Central memory CD8-positive, alpha-beta T cell (primary cell): ENCODE data around the gene CLDN20.
"Not testable (repeated sequence)": the region's sequence is repeated elsewhere in the genome, so short reads cannot be mapped to it uniquely, and the experiment has no call there.

Source experiments
- ATAC-seq: fragments of 150-1000 bp; cut with Tn5 transposase; replicated peaks from 2 replicates; pipeline ENCODE4 v1.10.0; 2022; ENCODE audit warnings: mild to moderate bottlenecking, moderate FRiP score, moderate number of reproducible peaks; ENCODE audit not compliant: poor library complexity, severe bottlenecking; ENCODE audit errors: extremely low read depth
- DNase-seq, 2 donors: peaks; one replicate each; pipeline ENCODE4 v3.0.0; 2021; ENCODE audit warnings: low spot score in 2 of 2
- H3K27ac Mint-ChIP-seq: one replicate; pipeline ENCODE4 v1.8.0; 2022; ENCODE audit warnings: low read depth, mild to moderate bottlenecking, moderate library complexity, mixed read lengths
- H3K27me3 Mint-ChIP-seq: one replicate; pipeline ENCODE4 v1.8.0; 2022; ENCODE audit warnings: mixed read lengths
- H3K36me3 Mint-ChIP-seq: one replicate; pipeline ENCODE4 v1.8.0; 2022; ENCODE audit warnings: mild to moderate bottlenecking, moderate library complexity, mixed read lengths; ENCODE audit not compliant: insufficient read depth
- H3K4me1 Mint-ChIP-seq: one replicate; pipeline ENCODE4 v1.8.0; 2022; ENCODE audit warnings: mixed read lengths
- H3K4me3 Mint-ChIP-seq: one replicate; pipeline ENCODE4 v1.8.0; 2022; ENCODE audit warnings: mild to moderate bottlenecking, moderate library complexity, mixed read lengths
- H3K9me3 Mint-ChIP-seq: one replicate; pipeline ENCODE4 v1.8.0; 2022; ENCODE audit warnings: mixed read lengths

The CLDN20 gene

GRCh38 chr6:155263373-155264063 lies at the start of gene CLDN20:
CLDN20 (plus strand) TSS chr6:155264013; CDS start chr6:155275720, 11,707 bp downstream.
- DNase-seq: no peak
- no peak within 1 kb of the TSS for H3K27ac Mint-ChIP-seq
- no peaks in the 10 kb centered on the region for H3K27me3 Mint-ChIP-seq
- peaks cover 15% of the 10 kb centered on the region for H3K36me3 Mint-ChIP-seq
- H3K4me3 Mint-ChIP-seq: no peak within 1 kb of the TSS
- H3K9me3 Mint-ChIP-seq: no peaks in the 10 kb centered on the region
- H3K4me1 Mint-ChIP-seq: peaks cover 17% of the 10 kb centered on the region
- no peak for ATAC-seq

GRCh38 chr6:155215906-155216305 lies 47.9 kb upstream of the CLDN20 start:
- Mint-ChIP-seq H3K4me3 (no peak overlapping the region), H3K27me3 (no peaks in the 10 kb centered on the region), H3K27ac (no peak overlapping the region), H3K36me3 (no peaks in the 10 kb centered on the region), H3K4me1 (peaks cover 5% of the 10 kb centered on the region), H3K9me3 (no peaks in the 10 kb centered on the region)
- DNase-seq: no peak
- ATAC-seq: no peak

GRCh38 chr6:155216312-155217046 lies 47.3 kb upstream of the CLDN20 start:
- H3K27ac Mint-ChIP-seq: no peak overlapping the region
- no peaks in the 10 kb centered on the region for H3K27me3 Mint-ChIP-seq
- no peaks in the 10 kb centered on the region for H3K9me3 Mint-ChIP-seq
- H3K36me3 Mint-ChIP-seq: no peaks in the 10 kb centered on the region
- H3K4me3 Mint-ChIP-seq: no peak overlapping the region
- peaks cover 5% of the 10 kb centered on the region for H3K4me1 Mint-ChIP-seq
- DNase-seq: no peak
- no peak for ATAC-seq

- H3K27ac Mint-ChIP-seq, H3K27me3 Mint-ChIP-seq, H3K4me1 Mint-ChIP-seq, ATAC-seq, H3K9me3 Mint-ChIP-seq, H3K4me3 Mint-ChIP-seq, DNase-seq, H3K36me3 Mint-ChIP-seq: not testable (repeated sequence)
These were observed 45.1 kb upstream of the CLDN20 start for GRCh38 chr6:155218711-155219110.

- DNase-seq: no peak
- Mint-ChIP-seq H3K4me1 (peaks cover 11% of the 10 kb centered on the region), H3K9me3 (no peaks in the 10 kb centered on the region), H3K27ac (no peak overlapping the region), H3K4me3 (no peak overlapping the region), H3K27me3 (no peaks in the 10 kb centered on the region), H3K36me3 (peaks cover 2% of the 10 kb centered on the region)
- ATAC-seq: no peak
These were observed 44.5 kb upstream of the CLDN20 start for GRCh38 chr6:155219299-155219698.

GRCh38 chr6:155219858-155220301 lies 43.9 kb upstream of the CLDN20 start:
- no peak for DNase-seq
- Mint-ChIP-seq H3K27ac (no peak overlapping the region), H3K9me3 (no peaks in the 10 kb centered on the region), H3K4me1 (peaks cover 13% of the 10 kb centered on the region), H3K4me3 (no peak overlapping the region), H3K36me3 (peaks cover 2% of the 10 kb centered on the region), H3K27me3 (no peaks in the 10 kb centered on the region)
- ATAC-seq: no peak

GRCh38 chr6:155221086-155221485 lies 42.7 kb upstream of the CLDN20 start:
- H3K9me3 Mint-ChIP-seq: no peaks in the 10 kb centered on the region
- DNase-seq (no peak), ATAC-seq (no peak)
- no peak overlapping the region for H3K4me3 Mint-ChIP-seq
- no peaks in the 10 kb centered on the region for H3K27me3 Mint-ChIP-seq
- H3K36me3 Mint-ChIP-seq: peaks cover 2% of the 10 kb centered on the region
- no peak overlapping the region for H3K27ac Mint-ChIP-seq
- peaks cover 13% of the 10 kb centered on the region for H3K4me1 Mint-ChIP-seq

GRCh38 chr6:155222506-155222905 lies 41.3 kb upstream of the CLDN20 start:
- H3K4me1 Mint-ChIP-seq: peaks cover 13% of the 10 kb centered on the region
- H3K27me3 Mint-ChIP-seq: no peaks in the 10 kb centered on the region
- H3K9me3 Mint-ChIP-seq: no peaks in the 10 kb centered on the region
- DNase-seq (no peak), ATAC-seq (no peak)
- H3K27ac Mint-ChIP-seq: no peak overlapping the region
- H3K36me3 Mint-ChIP-seq: peaks cover 2% of the 10 kb centered on the region
- H3K4me3 Mint-ChIP-seq: no peak overlapping the region

- H3K4me3 Mint-ChIP-seq: peak overlapping the region; percentile 70
- peaks cover 13% of the 10 kb centered on the region for H3K4me1 Mint-ChIP-seq
- H3K36me3 Mint-ChIP-seq: peaks cover 2% of the 10 kb centered on the region
- peak overlapping the region; percentile 91 for H3K27ac Mint-ChIP-seq
- DNase-seq: peak in 1 of 2 donors; percentile 20
- no peaks in the 10 kb centered on the region for H3K27me3 Mint-ChIP-seq
- H3K9me3 Mint-ChIP-seq: no peaks in the 10 kb centered on the region
- peak; percentile 93 for ATAC-seq
These were observed 40.0 kb upstream of the CLDN20 start for GRCh38 chr6:155223646-155224451.

- peaks cover 13% of the 10 kb centered on the region for H3K4me1 Mint-ChIP-seq
- peak overlapping the region; percentile 70 for H3K4me3 Mint-ChIP-seq
- H3K27ac Mint-ChIP-seq: peak overlapping the region; percentile 91
- DNase-seq (no peak), ATAC-seq (no peak)
- no peaks in the 10 kb centered on the region for H3K27me3 Mint-ChIP-seq
- no peaks in the 10 kb centered on the region for H3K9me3 Mint-ChIP-seq
- H3K36me3 Mint-ChIP-seq: peaks cover 2% of the 10 kb centered on the region
These were observed 39.2 kb upstream of the CLDN20 start for GRCh38 chr6:155224618-155225017.

- Mint-ChIP-seq H3K4me3 (no peak overlapping the region), H3K9me3 (no peaks in the 10 kb centered on the region), H3K4me1 (peaks cover 13% of the 10 kb centered on the region)
These were observed 36.8 kb upstream of the CLDN20 start for GRCh38 chr6:155227046-155227445.

GRCh38 chr6:155228546-155229166 lies 35.2 kb upstream of the CLDN20 start:
- Mint-ChIP-seq H3K27me3 (no peaks in the 10 kb centered on the region), H3K27ac (no peak overlapping the region), H3K36me3 (no peaks in the 10 kb centered on the region), H3K4me1 (peaks cover 12% of the 10 kb centered on the region), H3K4me3 (no peak overlapping the region), H3K9me3 (no peaks in the 10 kb centered on the region)
- ATAC-seq (no peak), DNase-seq (no peak)

More at GRCh38 chr6:155227046-155227445, 36.8 kb upstream of the CLDN20 start:
- peaks cover 2% of the 10 kb centered on the region for H3K36me3 Mint-ChIP-seq
- H3K27me3 Mint-ChIP-seq: no peaks in the 10 kb centered on the region
- no peak overlapping the region for H3K27ac Mint-ChIP-seq
- no peak for ATAC-seq
- no peak for DNase-seq
